H9 (cell line): ENCODE data around the gene DPP6. TPM values are rescaled to one million over a fixed set of nuclear protein-coding genes. Genes with fewer than 3 reads are reported as not detected.

Experiments used
- DNase-seq: peaks from one replicate; pipeline ENCODE4 v3.0.0-alpha.2; 2017
- H2AFZ ChIP-seq: one replicate; pipeline ENCODE4 v1.6.1; 2013; ENCODE audit warnings: mild to moderate bottlenecking, low read length, control low read depth, moderate library complexity
- H2AK5ac ChIP-seq: 2 replicates; pipeline ENCODE4 v1.6.1; 2013; ENCODE audit warnings: low read length, control low read depth, mixed read lengths; ENCODE audit not compliant: insufficient read length
- H2BK120ac ChIP-seq: one replicate; pipeline ENCODE4 v1.6.1; 2013; ENCODE audit warnings: low read depth, mild to moderate bottlenecking, low read length, control low read depth, inconsistent platforms; ENCODE audit not compliant: poor library complexity, severe bottlenecking
- H2BK12ac ChIP-seq: 2 replicates; pipeline ENCODE4 v1.6.1; 2013; ENCODE audit warnings: low read length, control low read depth, mixed read lengths, low read depth; ENCODE audit not compliant: insufficient read length
- H2BK15ac ChIP-seq: 2 replicates; pipeline ENCODE4 v1.6.1; 2013; ENCODE audit warnings: low read depth, low read length, control low read depth
- H2BK20ac ChIP-seq: one replicate; pipeline ENCODE4 v1.6.1; 2013; ENCODE audit warnings: low read depth, mild to moderate bottlenecking, low read length, control low read depth, inconsistent platforms; ENCODE audit not compliant: poor library complexity, severe bottlenecking
- H2BK5ac ChIP-seq: 2 replicates; pipeline ENCODE4 v1.6.1; 2013; ENCODE audit warnings: low read length, control low read depth, mixed read lengths; ENCODE audit not compliant: insufficient read length
- H3K14ac ChIP-seq: 2 replicates; pipeline ENCODE4 v1.6.1; 2013; ENCODE audit warnings: low read length, control low read depth; ENCODE audit not compliant: insufficient read depth
- H3K18ac ChIP-seq: 2 replicates; pipeline ENCODE4 v1.6.1; 2013; ENCODE audit warnings: low read depth, mild to moderate bottlenecking, mixed read lengths, low read length, control low read depth; ENCODE audit not compliant: insufficient read length
- H3K23ac ChIP-seq: 2 replicates; pipeline ENCODE4 v1.6.1; 2013; ENCODE audit warnings: low read length, control low read depth, mixed read lengths, low read depth; ENCODE audit not compliant: insufficient read length
- H3K23me2 ChIP-seq: 2 replicates; pipeline ENCODE4 v1.6.1; 2013; ENCODE audit warnings: low read depth, mild to moderate bottlenecking, mixed read lengths, low read length, control low read depth; ENCODE audit not compliant: insufficient read length, poor library complexity, severe bottlenecking
- H3K27ac ChIP-seq: 2 replicates; pipeline ENCODE4 v1.5.1; 2013; ENCODE audit warnings: low read length, control low read depth, mixed read lengths, low read depth; ENCODE audit not compliant: insufficient read length
- H3K27me3 ChIP-seq: 2 replicates; pipeline ENCODE4 v1.6.1; 2013; ENCODE audit warnings: low read length, control low read depth, inconsistent platforms; ENCODE audit not compliant: insufficient read depth
- H3K4ac ChIP-seq: 2 replicates; pipeline ENCODE4 v1.6.1; 2013; ENCODE audit warnings: low read depth, mild to moderate bottlenecking, control low read depth, inconsistent platforms, low read length, moderate library complexity
- H3K4me1 ChIP-seq: 2 replicates; pipeline ENCODE4 v1.6.1; 2013; ENCODE audit warnings: low read length, control low read depth, inconsistent platforms; ENCODE audit not compliant: insufficient read depth
- H3K4me2 ChIP-seq: 2 replicates; pipeline ENCODE4 v1.6.1; 2013; ENCODE audit warnings: low read length, control low read depth, mixed read lengths; ENCODE audit not compliant: insufficient read length, insufficient read depth
- H3K56ac ChIP-seq: 2 replicates; pipeline ENCODE4 v1.6.1; 2013; ENCODE audit warnings: low read depth, mild to moderate bottlenecking, mixed read lengths, low read length, control low read depth; ENCODE audit not compliant: insufficient read length
- H3K79me1 ChIP-seq: 2 replicates; pipeline ENCODE4 v1.6.1; 2013; ENCODE audit warnings: low read depth, mild to moderate bottlenecking, moderate library complexity, low read length, control low read depth, inconsistent platforms; ENCODE audit not compliant: insufficient read depth, poor library complexity, severe bottlenecking
- H3K79me2 ChIP-seq: 2 replicates; pipeline ENCODE4 v1.6.1; 2013; ENCODE audit warnings: low read length, control low read depth, inconsistent platforms; ENCODE audit not compliant: insufficient read depth
- H3K9ac ChIP-seq: 2 replicates; pipeline ENCODE4 v1.6.1; 2013; ENCODE audit warnings: low read length, control low read depth, mixed read lengths; ENCODE audit not compliant: insufficient read length; ENCODE audit errors: extremely low read depth
- H3K9me3 ChIP-seq: one replicate; pipeline ENCODE4 v1.6.1; 2013; ENCODE audit warnings: low read depth, low read length, inconsistent platforms; ENCODE audit not compliant: control insufficient read depth
- H3T11ph ChIP-seq: one replicate; pipeline ENCODE4 v1.6.1; 2013; ENCODE audit warnings: mild to moderate bottlenecking, low read length, control low read depth, inconsistent platforms
- H4K20me1 ChIP-seq: one replicate; pipeline ENCODE4 v1.6.1; 2013; ENCODE audit not compliant: control insufficient read depth, insufficient read length, insufficient read depth
- H4K5ac ChIP-seq: 2 replicates; pipeline ENCODE4 v1.6.1; 2013; ENCODE audit warnings: low read depth, mild to moderate bottlenecking, mixed read lengths, low read length, control low read depth; ENCODE audit not compliant: insufficient read length
- H4K8ac ChIP-seq: replicated peaks from 2 replicates; pipeline ENCODE4 v1.6.1; 2013; ENCODE audit warnings: low read length, control low read depth, mixed read lengths, low read depth; ENCODE audit not compliant: insufficient read length
- H4K91ac ChIP-seq: 2 replicates; pipeline ENCODE4 v1.6.1; 2013; ENCODE audit warnings: low read depth, mild to moderate bottlenecking, moderate library complexity, mixed read lengths, low read length, control low read depth; ENCODE audit not compliant: insufficient read length
- H3K27ac Mint-ChIP-seq, 3 experiments: 2 replicates in 2 of 3; 3 replicates in 1 of 3; pipeline ENCODE4 v1.8.0; 2020 to 2021; ENCODE audit warnings: mixed read lengths in 3 of 3, mild to moderate bottlenecking in 1 of 3, moderate library complexity in 1 of 3
- H3K27me3 Mint-ChIP-seq: 2 replicates; pipeline ENCODE4 v1.8.0; 2021; ENCODE audit warnings: low read depth, mild to moderate bottlenecking, moderate library complexity, mixed read lengths
- H3K36me3 Mint-ChIP-seq, 3 experiments: 2 replicates in 2 of 3; 3 replicates in 1 of 3; pipeline ENCODE4 v1.8.0; 2020 to 2021; ENCODE audit warnings: low read depth in 3 of 3, mixed read lengths in 3 of 3; ENCODE audit not compliant: insufficient read depth in 1 of 3
- H3K4me1 Mint-ChIP-seq, 2 experiments: 2 replicates each; pipeline ENCODE4 v1.8.0; 2020; ENCODE audit warnings: mixed read lengths in 2 of 2
- H3K4me3 Mint-ChIP-seq, 2 experiments: 2 replicates in 1 of 2; 3 replicates in 1 of 2; pipeline ENCODE4 v1.8.0; 2020 to 2021; ENCODE audit warnings: mild to moderate bottlenecking in 2 of 2, mixed read lengths in 2 of 2, moderate library complexity in 1 of 2
- H3K9me3 Mint-ChIP-seq, 2 experiments: 2 replicates in 1 of 2; 3 replicates in 1 of 2; pipeline ENCODE4 v1.8.0; 2020; ENCODE audit warnings: mild to moderate bottlenecking in 2 of 2, mixed read lengths in 2 of 2, moderate library complexity in 1 of 2
- CTCF ChIP-seq: fragments of 200-600 bp; sonication (generic); conservative IDR thresholded peaks from 3 replicates; pipeline ENCODE4 v1.8.0; 2021; ENCODE audit warnings: antibody characterized with exemption, mild to moderate bottlenecking
- WGBS: extraction: QIAGEN DNeasy Blood & Tissue Kit; methylation state at CpG from one replicate; pipeline ENCODE4 v1.1.7; 2013; ENCODE audit warnings: missing lambda C conversion rate, low lambda C conversion rate, mixed read lengths; ENCODE audit not compliant: insufficient read length; ENCODE audit errors: extremely low coverage; 5-methylcytosine and 5-hydroxymethylcytosine counted together
- total RNA-seq: library from RNA; stranded (reverse); gene quantifications from 2 replicates; pipeline ENCODE4 v1.2.1, GENCODE V29; 2021

The DPP6 gene
- total RNA-seq, 1 experiment from 2014 or later, result 4.5 TPM

GRCh38 chr7:154917808-154918160 is 865.6 kb downstream of the DPP6 start:
- Histone ChIP-seq H3K23me2 (peaks cover 3% of the 10 kb centered on the region), H3K23ac (no peak overlapping the region), H4K20me1 (no peaks in the 10 kb centered on the region), H2AFZ (no peak overlapping the region), H3K9me3 (no peaks in the 10 kb centered on the region), H2BK12ac (no peak overlapping the region), H3K4me1 (no peaks in the 10 kb centered on the region), H2BK15ac (no peak overlapping the region), H3K27ac (no peak overlapping the region), H2BK120ac (no peak overlapping the region), H3K18ac (no peak overlapping the region), H2BK5ac (no peak overlapping the region), H3K79me1 (no peaks in the 10 kb centered on the region), H3K79me2 (no peaks in the 10 kb centered on the region), H3K9ac (no peak overlapping the region), H3K4ac (no peak overlapping the region), H3K56ac (no peak overlapping the region), H3K14ac (no peak overlapping the region), H2AK5ac (no peak overlapping the region), H4K91ac (no peak overlapping the region), H2BK20ac (no peak overlapping the region), H3K27me3 (no peaks in the 10 kb centered on the region), H3T11ph (no peak overlapping the region), H4K5ac (no peak overlapping the region), H4K8ac (no peak overlapping the region), H3K4me2 (no peak overlapping the region)
- H3K27ac Mint-ChIP-seq, result no peak overlapping the region
- peaks cover 0 to 2% (median 0%) of the 10 kb centered on the region in 3 experiments; a peak in 2 of 7 replicates for H3K36me3 Mint-ChIP-seq
- DNase-seq, result no peak
- H3K4me1 Mint-ChIP-seq, result peaks cover 5 to 7% of the 10 kb centered on the region in 2 experiments
- H3K9me3 Mint-ChIP-seq, result peaks cover 0 to 5% of the 10 kb centered on the region in 2 experiments; a peak in 3 of 5 replicates
- TF ChIP-seq CTCF, result no peak
- WGBS, result no CpG with 5 or more reads among the region's 7 CpGs
- H3K4me3 Mint-ChIP-seq, result no peak overlapping the region
- H3K27me3 Mint-ChIP-seq, result peaks cover 27% of the 10 kb centered on the region
